Endothelial cell of umbilical vein (primary cell): ENCODE measurements around the gene DNAJC24. TPM values are rescaled to one million over a fixed set of nuclear protein-coding genes. Genes with fewer than 3 reads are reported as not detected.

Experiments used
- BruUV-seq: library from RNA; stranded (reverse); fragments of 400-500 nt; replicated peaks from 2 replicates; lab custom pipeline; 2021; lab: Mats Ljungman, UMichigan
- CTCF ChIA-PET: fragments of 300-600, 350-600 bp; sonication (Branson Sonifier 250); formaldehyde crosslinking; loops from one replicate; lab custom pipeline; 2021; ENCODE audit warnings: antibody characterized with exemption, inconsistent platforms; lab: Charles Lee
- POLR2A ChIA-PET: fragments of 300-600, 350-600 bp; sonication (Branson Sonifier 250); formaldehyde crosslinking; loops from one replicate; lab custom pipeline; 2021; ENCODE audit warnings: antibody characterized with exemption, inconsistent platforms; lab: Charles Lee
- DNase-seq: peaks from one replicate; pipeline ENCODE4 v3.0.0-alpha.2; 2011; ENCODE audit warnings: low read depth, low spot score
- FAIRE-seq: peaks from 2 replicates; lab custom pipeline; 2011; peaks lifted over from hg19 to GRCh38; lab: Jason Lieb, UNC
- H2AFZ ChIP-seq: 2 replicates; pipeline ENCODE4 v1.6.0; 2012; ENCODE audit warnings: low read depth, low read length, control low read depth, inconsistent platforms
- H3K27ac ChIP-seq: 2 replicates; pipeline ENCODE4 v1.5.1; 2011; ENCODE audit warnings: low read depth, mild to moderate bottlenecking, control low read depth, low read length, moderate library complexity; ENCODE audit not compliant: insufficient read depth
- H3K27me3 ChIP-seq, 2 experiments: 2 replicates each; pipeline versions ENCODE4 v1.6.0 to v1.6.1; 2011; ENCODE audit warnings: low read length in 2 of 2, mixed read lengths in 1 of 2; ENCODE audit not compliant: control insufficient read depth in 2 of 2, insufficient read depth in 2 of 2
- H3K36me3 ChIP-seq, 2 experiments: 2 replicates in 1 of 2; 3 replicates in 1 of 2; pipeline ENCODE4 v1.5.1; 2011; ENCODE audit warnings: low read length in 2 of 2, mild to moderate bottlenecking in 1 of 2, moderate library complexity in 1 of 2; ENCODE audit not compliant: control insufficient read depth in 2 of 2, insufficient read depth in 2 of 2; ENCODE audit errors: extremely low read depth in 1 of 2
- H3K4me1 ChIP-seq: 3 replicates; pipeline ENCODE4 v1.5.1; 2011; ENCODE audit warnings: mild to moderate bottlenecking, low read length; ENCODE audit not compliant: control insufficient read depth, insufficient read depth; ENCODE audit errors: extremely low read depth
- H3K4me2 ChIP-seq: 2 replicates; pipeline ENCODE4 v1.6.1; 2011; ENCODE audit warnings: low read length, control low read depth, mixed read lengths; ENCODE audit not compliant: insufficient read depth
- H3K4me3 ChIP-seq, 3 experiments: fragments of 200-600 bp in 1 of 3; sonication (generic), shearing (Covaris generic) in 1 of 3; replicated peaks in 1 of 3; 2 replicates each; pipeline ENCODE4 v1.5.1; 2011 to 2016; ENCODE audit warnings: control low read depth in 3 of 3, low read length in 3 of 3, mild to moderate bottlenecking in 2 of 3, inconsistent platforms in 1 of 3, low read depth in 1 of 3, moderate library complexity in 1 of 3; ENCODE audit not compliant: insufficient read depth in 1 of 3
- H3K79me2 ChIP-seq: 2 replicates; pipeline ENCODE4 v1.6.0; 2012; ENCODE audit warnings: low read length, inconsistent platforms; ENCODE audit not compliant: control insufficient read depth, insufficient read depth
- H3K9ac ChIP-seq: replicated peaks from 2 replicates; pipeline ENCODE3; 2011; ENCODE audit warnings: low read length, control low read depth; ENCODE audit not compliant: insufficient read depth; ENCODE audit errors: extremely low read depth
- H3K9me1 ChIP-seq: replicated peaks from 3 replicates; pipeline ENCODE4 v1.6.0; 2011; ENCODE audit warnings: mild to moderate bottlenecking, low read length; ENCODE audit not compliant: control insufficient read depth, insufficient read depth; ENCODE audit errors: extremely low read depth
- H3K9me3 ChIP-seq: replicated peaks from 2 replicates; pipeline ENCODE4 v1.5.1; 2012; ENCODE audit warnings: low read length, inconsistent platforms; ENCODE audit not compliant: control insufficient read depth, insufficient read depth
- H4K20me1 ChIP-seq: replicated peaks from 2 replicates; pipeline ENCODE3; 2011; ENCODE audit warnings: mild to moderate bottlenecking, low read length; ENCODE audit not compliant: control insufficient read depth, insufficient read depth; ENCODE audit errors: extremely low read depth
- EZH2 ChIP-seq: IDR thresholded peaks from 2 replicates; pipeline ENCODE4 v1.6.1; 2012; ENCODE audit warnings: borderline replicate concordance, low read depth, mild to moderate bottlenecking, moderate library complexity, low read length, inconsistent platforms; ENCODE audit not compliant: severe bottlenecking
- FOS ChIP-seq: IDR thresholded peaks from 2 replicates; pipeline ENCODE4 v1.6.1; 2011; ENCODE audit warnings: mild to moderate bottlenecking, low read length, moderate library complexity, borderline replicate concordance; ENCODE audit not compliant: insufficient read depth
- GATA2 ChIP-seq: IDR thresholded peaks from 2 replicates; pipeline ENCODE4 v1.7.0; 2011; ENCODE audit warnings: low read depth, mild to moderate bottlenecking, moderate library complexity, mixed read lengths, low read length; ENCODE audit not compliant: insufficient read length, insufficient read depth
- JUN ChIP-seq: IDR thresholded peaks from 2 replicates; pipeline ENCODE4 v1.6.1; 2011; ENCODE audit warnings: borderline replicate concordance, low read depth; ENCODE audit not compliant: insufficient read length, insufficient read depth
- MYC ChIP-seq: IDR thresholded peaks from one replicate; pipeline ENCODE4 v1.6.1; 2011; ENCODE audit warnings: mild to moderate bottlenecking, low read depth, low read length
- POLR2A ChIP-seq: IDR thresholded peaks from 2 replicates; pipeline ENCODE4 v1.6.1; 2012; ENCODE audit warnings: low read depth, mild to moderate bottlenecking, control low read depth, low read length
- POLR2AphosphoS5 ChIP-seq: IDR thresholded peaks from 2 replicates; pipeline ENCODE4 v1.6.1; 2012; ENCODE audit warnings: low read depth, mild to moderate bottlenecking, control low read depth, low read length, moderate library complexity; ENCODE audit not compliant: insufficient read depth
- dilution Hi-C: fragments of 300-500 bp; cut with MboI; formaldehyde crosslinking; loops from one replicate; pipeline ENCODE4 v1.15.0; 2019; ENCODE audit warnings: low sequenced_read_pairs; ENCODE audit not compliant: extremely low pct_ligation_motif_present
- intact Hi-C: fragments of 100-400 bp; cut with micrococcal nuclease; formaldehyde crosslinking; loops from one replicate; pipeline ENCODE4 v1.10.0; 2022
- polyA plus RNA-seq, 4 experiments: library from polyadenylated mRNA; depleted of rRNA in 3 of 4; stranded (reverse) in 3 of 4; unstranded in 1 of 4; fragments of >200 nt; gene quantifications; 2 replicates each; pipeline versions ENCODE4 v1.2.1 to v1.2.3, GENCODE V29; 2011 to 2012; ENCODE audit warnings: missing spikeins in 1 of 4
- total RNA-seq: library from RNA; stranded (reverse); gene quantifications from 2 replicates; pipeline ENCODE4 v1.2.3, GENCODE V29; 2021
- TF ChIP-seq, protein P1 (sequence below), 2 donors: IDR thresholded peaks; 1 replicate in 1 of 2; 2 replicates in 1 of 2; pipeline ENCODE4 v1.5.1; 2011; ENCODE audit warnings: low read length in 2 of 2, mild to moderate bottlenecking in 2 of 2, moderate library complexity in 2 of 2, control low read depth in 1 of 2, inconsistent platforms in 1 of 2, low read depth in 1 of 2; ENCODE audit not compliant: insufficient read depth in 1 of 2; ENCODE audit errors: extremely low read depth in 1 of 2
- TF ChIP-seq, protein P2 (sequence below): IDR thresholded peaks from 2 replicates; pipeline ENCODE4 v1.6.1; 2011; ENCODE audit not compliant: insufficient read depth, insufficient read length

The DNAJC24 gene
- total and polyA plus RNA-seq, 2 donors (not counting 3 experiments of a cell fraction or from before 2014, with no cell fraction given) = 7.2 to 16.8 TPM

DNA sequence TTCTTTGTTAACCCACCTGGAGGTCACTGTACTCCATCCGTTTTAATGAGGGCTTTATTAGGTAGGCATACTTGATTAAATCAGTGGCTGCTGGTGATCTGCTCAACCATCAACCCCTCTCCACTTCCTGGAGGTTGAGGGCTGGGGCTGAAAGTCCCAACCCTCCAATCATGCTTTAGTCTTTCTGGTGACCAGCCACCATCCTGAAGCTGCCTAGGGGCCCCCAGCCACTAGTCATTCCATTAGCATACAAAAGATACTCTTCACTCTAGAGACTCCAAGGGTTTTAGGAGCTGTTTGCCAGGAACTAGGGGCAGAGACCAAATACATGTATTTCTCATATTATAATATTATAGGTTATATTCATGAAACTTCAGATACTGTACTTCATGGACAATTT is 13.5 kb downstream of the DNAJC24 start:
- no peak overlapping the region for H2AFZ ChIP-seq
- POLR2A ChIA-PET = no interaction called here

More for the DNA sequence above, 13.5 kb downstream of the DNAJC24 start:
- dilution Hi-C loops (no loop called here), intact Hi-C loops (no loop called here)
- FAIRE-seq (no peak), DNase-seq (no peak)
- CTCF ChIA-PET = no interaction called here
- no peaks in the 10 kb centered on the region for H3K9me3 ChIP-seq
- H3K79me2 ChIP-seq = peaks cover 4% of the 10 kb centered on the region
- no peak overlapping the region for H3K4me3 ChIP-seq
- BruUV-seq = no TSS peak
- no peaks in the 10 kb centered on the region for H3K27me3 ChIP-seq
- H3K4me1 ChIP-seq = no peaks in the 10 kb centered on the region
- H3K4me2 ChIP-seq = no peak overlapping the region
- no peak overlapping the region for H3K27ac ChIP-seq
- no peaks in the 10 kb centered on the region for H3K9me1 ChIP-seq
- no peak overlapping the region for H3K9ac ChIP-seq
- H3K36me3 ChIP-seq = no peaks in the 10 kb centered on the region
- no peaks in the 10 kb centered on the region for H4K20me1 ChIP-seq
- TF ChIP-seq MYC (no peak), EZH2 (no peak), JUN (no peak), POLR2AphosphoS5 (no peak), GATA2 (no peak), POLR2A (no peak), FOS (no peak)
- TF ChIP-seq, protein P1, sequence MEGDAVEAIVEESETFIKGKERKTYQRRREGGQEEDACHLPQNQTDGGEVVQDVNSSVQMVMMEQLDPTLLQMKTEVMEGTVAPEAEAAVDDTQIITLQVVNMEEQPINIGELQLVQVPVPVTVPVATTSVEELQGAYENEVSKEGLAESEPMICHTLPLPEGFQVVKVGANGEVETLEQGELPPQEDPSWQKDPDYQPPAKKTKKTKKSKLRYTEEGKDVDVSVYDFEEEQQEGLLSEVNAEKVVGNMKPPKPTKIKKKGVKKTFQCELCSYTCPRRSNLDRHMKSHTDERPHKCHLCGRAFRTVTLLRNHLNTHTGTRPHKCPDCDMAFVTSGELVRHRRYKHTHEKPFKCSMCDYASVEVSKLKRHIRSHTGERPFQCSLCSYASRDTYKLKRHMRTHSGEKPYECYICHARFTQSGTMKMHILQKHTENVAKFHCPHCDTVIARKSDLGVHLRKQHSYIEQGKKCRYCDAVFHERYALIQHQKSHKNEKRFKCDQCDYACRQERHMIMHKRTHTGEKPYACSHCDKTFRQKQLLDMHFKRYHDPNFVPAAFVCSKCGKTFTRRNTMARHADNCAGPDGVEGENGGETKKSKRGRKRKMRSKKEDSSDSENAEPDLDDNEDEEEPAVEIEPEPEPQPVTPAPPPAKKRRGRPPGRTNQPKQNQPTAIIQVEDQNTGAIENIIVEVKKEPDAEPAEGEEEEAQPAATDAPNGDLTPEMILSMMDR (IDR thresholded peaks at IDR 0.05; ENCODE audit: extremely low read depth in 1 of 2, insufficient read depth in 1 of 2, low read depth in 1 of 2, low read length in 2 of 2) = no peak
- TF ChIP-seq, protein P2, sequence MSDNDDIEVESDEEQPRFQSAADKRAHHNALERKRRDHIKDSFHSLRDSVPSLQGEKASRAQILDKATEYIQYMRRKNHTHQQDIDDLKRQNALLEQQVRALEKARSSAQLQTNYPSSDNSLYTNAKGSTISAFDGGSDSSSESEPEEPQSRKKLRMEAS = no peak
